8988T (cell line): ENCODE measurements around the gene MYH11.

Experiments
- DNase-seq: peaks from one replicate; pipeline ENCODE4 v3.0.0; 2011

MYH11 gene

GRCh38 chr16:15773968-15774367, 82.9 kb downstream of the MYH11 start:
- DNase-seq: no peak

GRCh38 chr16:15772579-15773293, 84.1 kb downstream of the MYH11 start:
- DNase-seq: no peak

GRCh38 chr16:15771694-15772093, 85.1 kb downstream of the MYH11 start:
- no peak for DNase-seq

- no peak for DNase-seq
These were observed 86.3 kb downstream of the MYH11 start for GRCh38 chr16:15770512-15770911.

GRCh38 chr16:15770107-15770506, 86.7 kb downstream of the MYH11 start:
- DNase-seq: no peak

GRCh38 chr16:15769239-15769638, 87.6 kb downstream of the MYH11 start:
- no peak for DNase-seq

- no peak for DNase-seq
These were observed 88.6 kb downstream of the MYH11 start for GRCh38 chr16:15768201-15768600.

GRCh38 chr16:15766918-15767317, 89.9 kb downstream of the MYH11 start:
- no peak for DNase-seq

GRCh38 chr16:15765880-15766279, 90.9 kb downstream of the MYH11 start:
- DNase-seq: no peak

GRCh38 chr16:15765116-15765515, 91.7 kb downstream of the MYH11 start:
- no peak for DNase-seq

- no peak for DNase-seq
These were observed 92.7 kb downstream of the MYH11 start for GRCh38 chr16:15764112-15764511.

- DNase-seq: no peak
These were observed 96.7 kb downstream of the MYH11 start for GRCh38 chr16:15760129-15760528.

- DNase-seq: no peak
These were observed 97.8 kb downstream of the MYH11 start for GRCh38 chr16:15759070-15759469.

- DNase-seq: no peak
These were observed 99.1 kb downstream of the MYH11 start for GRCh38 chr16:15757630-15758251.

GRCh38 chr16:15757077-15757386, 99.8 kb downstream of the MYH11 start:
- no peak for DNase-seq

- no peak for DNase-seq
These were observed 101.8 kb downstream of the MYH11 start for GRCh38 chr16:15754821-15755534.

- DNase-seq: no peak
These were observed 103.9 kb downstream of the MYH11 start for GRCh38 chr16:15752717-15753488.

- DNase-seq: no peak
These were observed 104.9 kb downstream of the MYH11 start for GRCh38 chr16:15751940-15752339.

- DNase-seq: no peak
These were observed 106.8 kb downstream of the MYH11 start for GRCh38 chr16:15749985-15750384.

GRCh38 chr16:15749371-15749770, 107.5 kb downstream of the MYH11 start:
- DNase-seq: no peak

GRCh38 chr16:15748654-15749053, 108.2 kb downstream of the MYH11 start:
- DNase-seq: no peak

- DNase-seq: no peak
These were observed 108.9 kb downstream of the MYH11 start for GRCh38 chr16:15747937-15748336.

GRCh38 chr16:15746332-15746731, 110.5 kb downstream of the MYH11 start:
- DNase-seq: no peak

- DNase-seq: no peak
These were observed 113.2 kb downstream of the MYH11 start for GRCh38 chr16:15743657-15744056.
